Panc1 (cell line): ENCODE measurements around the gene BASP1. TPM values are rescaled to one million over a fixed set of nuclear protein-coding genes. Genes with fewer than 3 reads are reported as not detected.
"Not testable (repeated sequence)": the region's sequence is repeated elsewhere in the genome, so short reads cannot be mapped to it uniquely, and the experiment has no call there.

Experiments used
- ATAC-seq: fragments of 200-7000 bp; cut with Tn5 transposase; 2 replicates; pipeline ENCODE4 v1.9.1; 2020; ENCODE audit warnings: mild to moderate bottlenecking, moderate library complexity
- BruUV-seq: library from RNA; stranded (reverse); fragments of 400-500 nt; replicated peaks from 2 replicates; lab custom pipeline; 2021; lab: Mats Ljungman, UMichigan
- CTCF ChIA-PET: fragments of 300-600 bp; sonication (Branson Sonifier 250); formaldehyde crosslinking; loops from one replicate; lab custom pipeline; 2022; ENCODE audit warnings: antibody characterized with exemption; lab: Charles Lee
- POLR2A ChIA-PET: fragments of 300-600 bp; sonication (Branson Sonifier 250); formaldehyde crosslinking; loops from one replicate; lab custom pipeline; 2022; ENCODE audit warnings: antibody characterized with exemption; lab: Charles Lee
- DNase-seq: peaks from one replicate; pipeline ENCODE4 v3.0.0-alpha.2; 2010; ENCODE audit warnings: low read depth, low spot score
- H3K27ac ChIP-seq: 2 replicates; pipeline ENCODE4 v1.5.1; 2011; ENCODE audit warnings: mild to moderate bottlenecking, low read length, inconsistent platforms
- H3K27me3 ChIP-seq: fragments of 200-500 bp; sonication (Bioruptor generic); 2 replicates; pipeline ENCODE4 v1.6.0; 2014; ENCODE audit warnings: low read length, inconsistent platforms; ENCODE audit not compliant: control insufficient read depth, insufficient read depth
- H3K36me3 ChIP-seq: fragments of 200-500 bp; sonication (Bioruptor generic); 2 replicates; pipeline ENCODE4 v1.5.1; 2014; ENCODE audit warnings: inconsistent platforms, mild to moderate bottlenecking, low read length, moderate library complexity; ENCODE audit not compliant: control insufficient read depth, insufficient read depth
- H3K4me1 ChIP-seq: 2 replicates; pipeline ENCODE4 v1.5.1; 2011; ENCODE audit warnings: inconsistent platforms, mild to moderate bottlenecking, low read length, moderate library complexity; ENCODE audit not compliant: control insufficient read depth, insufficient read depth
- H3K4me3 ChIP-seq, 2 experiments: 2 replicates each; pipeline ENCODE4 v1.5.1; 2011 to 2012; ENCODE audit warnings: low read depth in 2 of 2, low read length in 2 of 2, mild to moderate bottlenecking in 2 of 2, inconsistent platforms in 1 of 2, moderate library complexity in 1 of 2
- H3K9me3 ChIP-seq: fragments of 200-500 bp; sonication (Bioruptor generic); 2 replicates; pipeline ENCODE4 v1.5.1; 2014; ENCODE audit warnings: low read depth, mild to moderate bottlenecking, inconsistent platforms, low read length, moderate library complexity; ENCODE audit not compliant: control insufficient read depth, insufficient read depth
- CTCF ChIP-seq: fragments of 450-650 bp; IDR thresholded peaks from 2 replicates; pipeline ENCODE4 v1.5.1; 2017; ENCODE audit warnings: mild to moderate bottlenecking
- POLR2AphosphoS5 ChIP-seq: IDR thresholded peaks from 2 replicates; pipeline ENCODE4 v1.6.1; 2012; ENCODE audit warnings: mild to moderate bottlenecking, low read depth, low read length, moderate library complexity
- SIN3A ChIP-seq: IDR thresholded peaks from 2 replicates; pipeline ENCODE4 v1.6.1; 2012; ENCODE audit warnings: low read depth, mild to moderate bottlenecking, low read length, moderate library complexity, borderline replicate concordance; ENCODE audit not compliant: insufficient read depth
- TCF7L2 ChIP-seq: IDR thresholded peaks from 2 replicates; pipeline ENCODE4 v1.6.1; 2011; ENCODE audit warnings: mild to moderate bottlenecking, low read depth, low read length, inconsistent platforms
- in situ Hi-C: cut with HindIII; loops from 2 replicates; pipeline ENCODE4 v1.10.0; 2016; ENCODE audit warnings: low sequenced_read_pairs, low pct_unique_long_range_greater_than_20kb
- intact Hi-C: fragments of 100-400 bp; cut with micrococcal nuclease; formaldehyde crosslinking; loops from one replicate; pipeline ENCODE4 v1.10.0; 2022; ENCODE audit not compliant: unreplicated experiment
- total RNA-seq: library from RNA; stranded (reverse); gene quantifications from one replicate; pipeline ENCODE4 v1.2.1, GENCODE V29; 2021; ENCODE audit not compliant: unreplicated experiment
- TF ChIP-seq, protein P1 (sequence below), 2 experiments: IDR thresholded peaks; 2 replicates each; pipeline ENCODE4 v1.6.1; 2011 to 2012; ENCODE audit warnings: low read depth in 2 of 2, control low read depth in 1 of 2, low read length in 1 of 2, mild to moderate bottlenecking in 1 of 2, moderate library complexity in 1 of 2; ENCODE audit not compliant: insufficient read depth in 1 of 2

BASP1 gene
- total RNA-seq, 1 experiment from 2014 or later, result 217 TPM

GRCh38 chr5:17317473-17317872 is 100.0 kb downstream of the BASP1 start:
- TF ChIP-seq, protein P1, sequence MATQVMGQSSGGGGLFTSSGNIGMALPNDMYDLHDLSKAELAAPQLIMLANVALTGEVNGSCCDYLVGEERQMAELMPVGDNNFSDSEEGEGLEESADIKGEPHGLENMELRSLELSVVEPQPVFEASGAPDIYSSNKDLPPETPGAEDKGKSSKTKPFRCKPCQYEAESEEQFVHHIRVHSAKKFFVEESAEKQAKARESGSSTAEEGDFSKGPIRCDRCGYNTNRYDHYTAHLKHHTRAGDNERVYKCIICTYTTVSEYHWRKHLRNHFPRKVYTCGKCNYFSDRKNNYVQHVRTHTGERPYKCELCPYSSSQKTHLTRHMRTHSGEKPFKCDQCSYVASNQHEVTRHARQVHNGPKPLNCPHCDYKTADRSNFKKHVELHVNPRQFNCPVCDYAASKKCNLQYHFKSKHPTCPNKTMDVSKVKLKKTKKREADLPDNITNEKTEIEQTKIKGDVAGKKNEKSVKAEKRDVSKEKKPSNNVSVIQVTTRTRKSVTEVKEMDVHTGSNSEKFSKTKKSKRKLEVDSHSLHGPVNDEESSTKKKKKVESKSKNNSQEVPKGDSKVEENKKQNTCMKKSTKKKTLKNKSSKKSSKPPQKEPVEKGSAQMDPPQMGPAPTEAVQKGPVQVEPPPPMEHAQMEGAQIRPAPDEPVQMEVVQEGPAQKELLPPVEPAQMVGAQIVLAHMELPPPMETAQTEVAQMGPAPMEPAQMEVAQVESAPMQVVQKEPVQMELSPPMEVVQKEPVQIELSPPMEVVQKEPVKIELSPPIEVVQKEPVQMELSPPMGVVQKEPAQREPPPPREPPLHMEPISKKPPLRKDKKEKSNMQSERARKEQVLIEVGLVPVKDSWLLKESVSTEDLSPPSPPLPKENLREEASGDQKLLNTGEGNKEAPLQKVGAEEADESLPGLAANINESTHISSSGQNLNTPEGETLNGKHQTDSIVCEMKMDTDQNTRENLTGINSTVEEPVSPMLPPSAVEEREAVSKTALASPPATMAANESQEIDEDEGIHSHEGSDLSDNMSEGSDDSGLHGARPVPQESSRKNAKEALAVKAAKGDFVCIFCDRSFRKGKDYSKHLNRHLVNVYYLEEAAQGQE (IDR thresholded peaks at IDR 0.05; ENCODE audit: insufficient read depth in 1 of 2, low read depth in 2 of 2, low read length in 1 of 2), result no peak
- TF ChIP-seq SIN3A, result no peak
- no peak for TF ChIP-seq CTCF
- no peak for TF ChIP-seq POLR2AphosphoS5
- TF ChIP-seq TCF7L2, result no peak
- H3K4me1 ChIP-seq, result peaks cover 20% of the 10 kb centered on the region
- H3K36me3 ChIP-seq, result no peaks in the 10 kb centered on the region
- DNase-seq (no peak), ATAC-seq (no peak)
- H3K4me3 ChIP-seq, result no peak overlapping the region
- peak overlapping the region; percentile 57; the same call in 1 of the 2 replicates for H3K27ac ChIP-seq
- CTCF ChIA-PET, result no interaction called here
- no peaks in the 10 kb centered on the region for H3K27me3 ChIP-seq
- BruUV-seq, result no TSS peak
- intact Hi-C loops, result no loop called here
- POLR2A ChIA-PET, result no interaction called here
- H3K9me3 ChIP-seq, result no peaks in the 10 kb centered on the region
- in situ Hi-C loops, result no loop called here

DNA sequence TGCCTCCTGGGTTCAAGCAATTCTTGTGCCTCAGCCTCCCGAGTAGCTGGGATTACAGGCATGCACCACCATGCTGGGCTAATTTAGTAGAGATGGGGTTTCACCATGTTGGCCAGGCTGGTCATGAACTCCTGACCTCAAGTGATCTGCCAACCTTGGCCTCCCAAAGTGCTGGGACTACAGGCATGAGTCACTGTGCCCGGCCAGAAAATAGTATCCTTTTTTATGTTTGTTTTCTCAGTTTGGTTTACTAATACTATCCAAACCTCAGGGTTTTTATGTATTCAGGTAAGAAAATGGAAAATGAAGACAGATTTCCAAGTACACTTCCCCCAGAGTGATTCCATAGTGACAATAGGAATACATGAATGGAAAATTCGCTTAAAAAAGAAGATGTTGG is 101.7 kb downstream of the BASP1 start:
- ATAC-seq, H3K27ac ChIP-seq, POLR2A ChIA-PET, H3K9me3 ChIP-seq, H3K27me3 ChIP-seq, H3K4me3 ChIP-seq, in situ Hi-C loops, intact Hi-C loops, CTCF ChIA-PET, BruUV-seq, DNase-seq, H3K36me3 ChIP-seq: not testable (repeated sequence)
- H3K4me1 ChIP-seq, result peaks cover 19% of the 10 kb centered on the region

DNA sequence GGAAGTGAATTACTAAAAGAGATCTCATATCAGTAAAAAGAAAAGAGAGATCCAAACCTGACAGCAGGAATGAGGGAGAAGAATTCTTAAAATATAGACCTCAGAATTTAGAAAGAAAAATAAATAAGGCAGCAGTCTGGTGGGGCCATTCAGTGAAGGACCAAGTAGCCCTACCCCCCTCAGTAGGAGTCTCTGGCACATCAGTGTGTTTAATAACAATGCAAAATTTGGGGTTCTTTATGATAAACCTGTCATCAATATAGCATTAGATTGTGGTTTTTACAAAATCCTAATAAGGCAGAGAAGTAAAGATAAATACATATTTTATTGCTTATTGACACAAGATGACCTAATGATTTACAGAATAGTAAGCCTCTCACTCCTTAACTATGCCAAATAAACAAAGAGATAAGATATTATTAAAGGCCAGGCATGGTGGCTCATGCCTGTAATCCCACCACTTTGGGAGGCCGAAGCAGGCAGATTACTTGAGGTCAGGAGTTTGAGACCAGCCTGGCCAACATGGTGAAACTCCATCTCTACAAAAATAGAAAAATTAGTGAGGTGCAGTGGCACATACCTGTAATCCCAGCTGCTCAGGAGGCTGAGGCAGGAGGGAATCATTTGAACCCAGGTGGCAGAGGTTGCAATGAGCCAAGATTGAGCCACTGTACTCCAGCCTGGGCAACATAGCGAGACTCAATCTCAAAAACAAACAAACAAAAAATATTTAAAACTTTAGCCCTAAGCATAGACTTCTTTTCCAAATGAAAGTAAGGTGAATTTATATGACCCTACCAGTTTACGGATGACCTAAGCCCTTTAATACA is 108.6 kb downstream of the BASP1 start:
- DNase-seq, result no peak
- CTCF ChIA-PET, result no interaction called here
- no peaks in the 10 kb centered on the region for H3K9me3 ChIP-seq
- no peaks in the 10 kb centered on the region for H3K4me1 ChIP-seq
- H3K27me3 ChIP-seq, result no peaks in the 10 kb centered on the region
- no peak overlapping the region for H3K4me3 ChIP-seq
- TF ChIP-seq CTCF, result no peak
- TF ChIP-seq, protein P1 (IDR thresholded peaks at IDR 0.05; ENCODE audit: insufficient read depth in 1 of 2, low read depth in 2 of 2, low read length in 1 of 2), result no peak
- no peak for TF ChIP-seq POLR2AphosphoS5
- TF ChIP-seq SIN3A, result no peak
- TF ChIP-seq TCF7L2, result no peak
- no peaks in the 10 kb centered on the region for H3K36me3 ChIP-seq
- POLR2A ChIA-PET, result no interaction called here
- ATAC-seq, result no peak
- no TSS peak for BruUV-seq
- in situ Hi-C loops (no loop called here), intact Hi-C loops (no loop called here)
- no peak overlapping the region for H3K27ac ChIP-seq
